Panc1 (cell line): ENCODE measurements around the gene MAGEC1. TPM values are rescaled to one million over a fixed set of nuclear protein-coding genes. Genes with fewer than 3 reads are reported as not detected.

Experiments
- ATAC-seq: fragments of 200-7000 bp; cut with Tn5 transposase; 2 replicates; pipeline ENCODE4 v1.9.1; 2020; ENCODE audit warnings: mild to moderate bottlenecking, moderate library complexity
- Bru-seq: library from RNA; stranded (reverse); fragments of 400-500 nt; gene quantifications from one replicate; lab custom pipeline; 2021; lab: Mats Ljungman, UMichigan
- BruChase-seq, 2 experiments: library from RNA; stranded (reverse); fragments of 400-500 nt; gene quantifications; one replicate each; lab custom pipeline; 2021; lab: Mats Ljungman, UMichigan
- BruUV-seq: library from RNA; stranded (reverse); fragments of 400-500 nt; replicated peaks from 2 replicates; lab custom pipeline; 2021; lab: Mats Ljungman, UMichigan
- CTCF ChIA-PET: fragments of 300-600 bp; sonication (Branson Sonifier 250); formaldehyde crosslinking; loops from one replicate; lab custom pipeline; 2022; ENCODE audit warnings: antibody characterized with exemption; lab: Charles Lee
- POLR2A ChIA-PET: fragments of 300-600 bp; sonication (Branson Sonifier 250); formaldehyde crosslinking; loops from one replicate; lab custom pipeline; 2022; ENCODE audit warnings: antibody characterized with exemption; lab: Charles Lee
- DNase-seq: peaks from one replicate; pipeline ENCODE4 v3.0.0-alpha.2; 2010; ENCODE audit warnings: low read depth, low spot score
- H3K27ac ChIP-seq: 2 replicates; pipeline ENCODE4 v1.5.1; 2011; ENCODE audit warnings: mild to moderate bottlenecking, low read length, inconsistent platforms
- H3K27me3 ChIP-seq: fragments of 200-500 bp; sonication (Bioruptor generic); 2 replicates; pipeline ENCODE4 v1.6.0; 2014; ENCODE audit warnings: low read length, inconsistent platforms; ENCODE audit not compliant: control insufficient read depth, insufficient read depth
- H3K36me3 ChIP-seq: fragments of 200-500 bp; sonication (Bioruptor generic); 2 replicates; pipeline ENCODE4 v1.5.1; 2014; ENCODE audit warnings: inconsistent platforms, mild to moderate bottlenecking, low read length, moderate library complexity; ENCODE audit not compliant: control insufficient read depth, insufficient read depth
- H3K4me1 ChIP-seq: 2 replicates; pipeline ENCODE4 v1.5.1; 2011; ENCODE audit warnings: inconsistent platforms, mild to moderate bottlenecking, low read length, moderate library complexity; ENCODE audit not compliant: control insufficient read depth, insufficient read depth
- H3K4me3 ChIP-seq, 2 experiments: 2 replicates each; pipeline ENCODE4 v1.5.1; 2011 to 2012; ENCODE audit warnings: low read depth in 2 of 2, low read length in 2 of 2, mild to moderate bottlenecking in 2 of 2, inconsistent platforms in 1 of 2, moderate library complexity in 1 of 2
- H3K9me3 ChIP-seq: fragments of 200-500 bp; sonication (Bioruptor generic); 2 replicates; pipeline ENCODE4 v1.5.1; 2014; ENCODE audit warnings: low read depth, mild to moderate bottlenecking, inconsistent platforms, low read length, moderate library complexity; ENCODE audit not compliant: control insufficient read depth, insufficient read depth
- POLR2AphosphoS5 ChIP-seq: IDR thresholded peaks from 2 replicates; pipeline ENCODE4 v1.6.1; 2012; ENCODE audit warnings: mild to moderate bottlenecking, low read depth, low read length, moderate library complexity
- SIN3A ChIP-seq: IDR thresholded peaks from 2 replicates; pipeline ENCODE4 v1.6.1; 2012; ENCODE audit warnings: low read depth, mild to moderate bottlenecking, low read length, moderate library complexity, borderline replicate concordance; ENCODE audit not compliant: insufficient read depth
- TCF7L2 ChIP-seq: IDR thresholded peaks from 2 replicates; pipeline ENCODE4 v1.6.1; 2011; ENCODE audit warnings: mild to moderate bottlenecking, low read depth, low read length, inconsistent platforms
- in situ Hi-C: cut with HindIII; loops from 2 replicates; pipeline ENCODE4 v1.10.0; 2016; ENCODE audit warnings: low sequenced_read_pairs, low pct_unique_long_range_greater_than_20kb
- intact Hi-C: fragments of 100-400 bp; cut with micrococcal nuclease; formaldehyde crosslinking; loops from one replicate; pipeline ENCODE4 v1.10.0; 2022; ENCODE audit not compliant: unreplicated experiment
- long read RNA-seq: library from polyadenylated mRNA; unstranded; transcript quantifications from one replicate; pipeline ENCODE4 v2.0.0, GENCODE V29; 2021; ENCODE audit not compliant: unreplicated experiment
- polyA plus RNA-seq: library from polyadenylated mRNA; unstranded; fragments of >200 nt; gene quantifications from one replicate; pipeline ENCODE4 v1.2.1, GENCODE V29; 2012; ENCODE audit warnings: missing spikeins; ENCODE audit not compliant: insufficient read length
- total RNA-seq: library from RNA; stranded (reverse); gene quantifications from one replicate; pipeline ENCODE4 v1.2.1, GENCODE V29; 2021; ENCODE audit not compliant: unreplicated experiment
- TF ChIP-seq, protein P1 (sequence below): fragments of 450-650 bp; IDR thresholded peaks from 2 replicates; pipeline ENCODE4 v1.5.1; 2017; ENCODE audit warnings: mild to moderate bottlenecking
- TF ChIP-seq, protein P2 (sequence below), 2 experiments: IDR thresholded peaks; 2 replicates each; pipeline ENCODE4 v1.6.1; 2011 to 2012; ENCODE audit warnings: low read depth in 2 of 2, control low read depth in 1 of 2, low read length in 1 of 2, mild to moderate bottlenecking in 1 of 2, moderate library complexity in 1 of 2; ENCODE audit not compliant: insufficient read depth in 1 of 2

Gene MAGEC1, protein sequence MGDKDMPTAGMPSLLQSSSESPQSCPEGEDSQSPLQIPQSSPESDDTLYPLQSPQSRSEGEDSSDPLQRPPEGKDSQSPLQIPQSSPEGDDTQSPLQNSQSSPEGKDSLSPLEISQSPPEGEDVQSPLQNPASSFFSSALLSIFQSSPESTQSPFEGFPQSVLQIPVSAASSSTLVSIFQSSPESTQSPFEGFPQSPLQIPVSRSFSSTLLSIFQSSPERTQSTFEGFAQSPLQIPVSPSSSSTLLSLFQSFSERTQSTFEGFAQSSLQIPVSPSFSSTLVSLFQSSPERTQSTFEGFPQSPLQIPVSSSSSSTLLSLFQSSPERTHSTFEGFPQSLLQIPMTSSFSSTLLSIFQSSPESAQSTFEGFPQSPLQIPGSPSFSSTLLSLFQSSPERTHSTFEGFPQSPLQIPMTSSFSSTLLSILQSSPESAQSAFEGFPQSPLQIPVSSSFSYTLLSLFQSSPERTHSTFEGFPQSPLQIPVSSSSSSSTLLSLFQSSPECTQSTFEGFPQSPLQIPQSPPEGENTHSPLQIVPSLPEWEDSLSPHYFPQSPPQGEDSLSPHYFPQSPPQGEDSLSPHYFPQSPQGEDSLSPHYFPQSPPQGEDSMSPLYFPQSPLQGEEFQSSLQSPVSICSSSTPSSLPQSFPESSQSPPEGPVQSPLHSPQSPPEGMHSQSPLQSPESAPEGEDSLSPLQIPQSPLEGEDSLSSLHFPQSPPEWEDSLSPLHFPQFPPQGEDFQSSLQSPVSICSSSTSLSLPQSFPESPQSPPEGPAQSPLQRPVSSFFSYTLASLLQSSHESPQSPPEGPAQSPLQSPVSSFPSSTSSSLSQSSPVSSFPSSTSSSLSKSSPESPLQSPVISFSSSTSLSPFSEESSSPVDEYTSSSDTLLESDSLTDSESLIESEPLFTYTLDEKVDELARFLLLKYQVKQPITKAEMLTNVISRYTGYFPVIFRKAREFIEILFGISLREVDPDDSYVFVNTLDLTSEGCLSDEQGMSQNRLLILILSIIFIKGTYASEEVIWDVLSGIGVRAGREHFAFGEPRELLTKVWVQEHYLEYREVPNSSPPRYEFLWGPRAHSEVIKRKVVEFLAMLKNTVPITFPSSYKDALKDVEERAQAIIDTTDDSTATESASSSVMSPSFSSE
- total RNA-seq (not detected), Bru-seq, nascent RNA (not detected), BruChase-seq, experiment 1, labeled RNA remaining after a 2-hour chase (not detected), BruChase-seq, experiment 2, labeled RNA remaining after a 6-hour chase (percentile 12 among the genes with signal in this experiment)
- polyA plus RNA-seq, result not detected
- long read RNA-seq, result 0 reads

DNA sequence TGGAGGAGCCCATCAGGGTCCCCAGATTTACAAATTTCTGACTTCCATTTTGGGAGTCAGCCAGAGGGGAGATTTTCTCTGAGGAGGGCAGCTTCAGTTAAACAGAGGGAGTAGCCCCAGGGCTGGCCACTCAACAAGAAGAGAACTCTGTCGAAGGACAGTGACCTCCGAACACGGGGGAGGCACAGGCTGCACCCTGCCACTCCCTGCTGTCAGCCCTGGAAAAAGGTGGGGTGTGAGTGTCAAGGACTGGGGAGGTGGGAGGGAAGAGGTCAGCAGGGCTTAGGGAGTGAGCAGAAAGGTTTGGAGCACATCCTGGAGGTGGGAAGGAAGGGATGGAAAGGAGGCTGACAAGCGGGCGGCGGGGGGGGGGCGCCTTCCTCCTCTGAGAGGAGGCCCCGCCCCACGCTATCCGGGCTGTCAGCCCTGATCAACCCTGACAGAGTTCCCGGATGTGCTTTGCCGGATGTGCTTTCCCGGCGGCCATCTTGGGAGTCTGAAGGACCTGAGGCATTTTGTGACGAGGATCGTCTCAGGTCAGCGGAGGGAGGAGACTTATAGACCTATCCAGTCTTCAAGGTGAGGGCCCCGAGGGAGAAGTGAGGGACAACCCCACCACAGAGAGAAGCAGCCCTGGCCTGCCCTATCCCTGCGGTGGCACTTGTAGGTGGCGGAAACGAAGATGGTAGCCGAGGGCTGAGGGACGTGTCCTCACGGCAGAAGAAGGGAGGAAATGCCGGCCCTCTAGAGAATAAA is at the start of gene MAGEC1:
TSS of gene MAGEC1 (plus strand) at position 495 of the 756 bp plus-strand sequence. CDS start 1,179 bp downstream, outside the sequence.
- no peaks in the 10 kb centered on the region for H3K9me3 ChIP-seq
- ChIA-PET CTCF (no interaction called here), POLR2A (no interaction called here)
- peak within 1 kb of the TSS in 1 of 2 experiments; percentile 22; a peak in 1 of 4 replicates for H3K4me3 ChIP-seq
- H3K4me1 ChIP-seq, result no peaks in the 10 kb centered on the region
- TF ChIP-seq SIN3A, result no peak
- TF ChIP-seq, protein P1, sequence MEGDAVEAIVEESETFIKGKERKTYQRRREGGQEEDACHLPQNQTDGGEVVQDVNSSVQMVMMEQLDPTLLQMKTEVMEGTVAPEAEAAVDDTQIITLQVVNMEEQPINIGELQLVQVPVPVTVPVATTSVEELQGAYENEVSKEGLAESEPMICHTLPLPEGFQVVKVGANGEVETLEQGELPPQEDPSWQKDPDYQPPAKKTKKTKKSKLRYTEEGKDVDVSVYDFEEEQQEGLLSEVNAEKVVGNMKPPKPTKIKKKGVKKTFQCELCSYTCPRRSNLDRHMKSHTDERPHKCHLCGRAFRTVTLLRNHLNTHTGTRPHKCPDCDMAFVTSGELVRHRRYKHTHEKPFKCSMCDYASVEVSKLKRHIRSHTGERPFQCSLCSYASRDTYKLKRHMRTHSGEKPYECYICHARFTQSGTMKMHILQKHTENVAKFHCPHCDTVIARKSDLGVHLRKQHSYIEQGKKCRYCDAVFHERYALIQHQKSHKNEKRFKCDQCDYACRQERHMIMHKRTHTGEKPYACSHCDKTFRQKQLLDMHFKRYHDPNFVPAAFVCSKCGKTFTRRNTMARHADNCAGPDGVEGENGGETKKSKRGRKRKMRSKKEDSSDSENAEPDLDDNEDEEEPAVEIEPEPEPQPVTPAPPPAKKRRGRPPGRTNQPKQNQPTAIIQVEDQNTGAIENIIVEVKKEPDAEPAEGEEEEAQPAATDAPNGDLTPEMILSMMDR, result no peak
- TF ChIP-seq, protein P2, sequence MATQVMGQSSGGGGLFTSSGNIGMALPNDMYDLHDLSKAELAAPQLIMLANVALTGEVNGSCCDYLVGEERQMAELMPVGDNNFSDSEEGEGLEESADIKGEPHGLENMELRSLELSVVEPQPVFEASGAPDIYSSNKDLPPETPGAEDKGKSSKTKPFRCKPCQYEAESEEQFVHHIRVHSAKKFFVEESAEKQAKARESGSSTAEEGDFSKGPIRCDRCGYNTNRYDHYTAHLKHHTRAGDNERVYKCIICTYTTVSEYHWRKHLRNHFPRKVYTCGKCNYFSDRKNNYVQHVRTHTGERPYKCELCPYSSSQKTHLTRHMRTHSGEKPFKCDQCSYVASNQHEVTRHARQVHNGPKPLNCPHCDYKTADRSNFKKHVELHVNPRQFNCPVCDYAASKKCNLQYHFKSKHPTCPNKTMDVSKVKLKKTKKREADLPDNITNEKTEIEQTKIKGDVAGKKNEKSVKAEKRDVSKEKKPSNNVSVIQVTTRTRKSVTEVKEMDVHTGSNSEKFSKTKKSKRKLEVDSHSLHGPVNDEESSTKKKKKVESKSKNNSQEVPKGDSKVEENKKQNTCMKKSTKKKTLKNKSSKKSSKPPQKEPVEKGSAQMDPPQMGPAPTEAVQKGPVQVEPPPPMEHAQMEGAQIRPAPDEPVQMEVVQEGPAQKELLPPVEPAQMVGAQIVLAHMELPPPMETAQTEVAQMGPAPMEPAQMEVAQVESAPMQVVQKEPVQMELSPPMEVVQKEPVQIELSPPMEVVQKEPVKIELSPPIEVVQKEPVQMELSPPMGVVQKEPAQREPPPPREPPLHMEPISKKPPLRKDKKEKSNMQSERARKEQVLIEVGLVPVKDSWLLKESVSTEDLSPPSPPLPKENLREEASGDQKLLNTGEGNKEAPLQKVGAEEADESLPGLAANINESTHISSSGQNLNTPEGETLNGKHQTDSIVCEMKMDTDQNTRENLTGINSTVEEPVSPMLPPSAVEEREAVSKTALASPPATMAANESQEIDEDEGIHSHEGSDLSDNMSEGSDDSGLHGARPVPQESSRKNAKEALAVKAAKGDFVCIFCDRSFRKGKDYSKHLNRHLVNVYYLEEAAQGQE (IDR thresholded peaks at IDR 0.05; ENCODE audit: insufficient read depth in 1 of 2, low read depth in 2 of 2, low read length in 1 of 2), result no peak
- TF ChIP-seq TCF7L2, result no peak
- no peak for TF ChIP-seq POLR2AphosphoS5
- ATAC-seq (no peak), DNase-seq (no peak)
- BruUV-seq, result no TSS peak
- in situ Hi-C loops, result no loop called here
- no peak within 1 kb of the TSS for H3K27ac ChIP-seq
- intact Hi-C loops, result no loop called here
- H3K36me3 ChIP-seq, result no peaks in the 10 kb centered on the region
- H3K27me3 ChIP-seq, result no peaks in the 10 kb centered on the region

DNA sequence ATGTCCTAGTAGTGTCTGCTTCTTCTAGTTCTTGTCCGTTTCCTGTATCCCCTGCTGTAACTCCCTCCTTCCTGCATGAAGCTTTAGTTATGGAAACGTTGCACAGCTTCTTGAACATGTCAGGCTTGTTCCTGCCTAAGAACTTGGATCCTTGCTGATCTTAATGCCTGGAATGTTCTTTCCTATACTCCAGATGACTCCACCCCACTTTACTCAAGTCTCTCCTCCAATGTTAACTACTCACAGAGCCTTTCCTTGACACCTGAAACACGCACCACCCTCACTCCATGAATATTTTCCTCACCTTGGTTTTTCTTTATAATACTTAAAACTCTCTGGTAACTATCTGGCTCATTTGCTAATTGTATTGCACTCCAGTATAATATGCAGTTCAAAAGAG is 46.2 kb upstream of the MAGEC1 start:
- H3K4me3 ChIP-seq, result no peak overlapping the region
- intact Hi-C loops (no loop called here), in situ Hi-C loops (no loop called here)
- no peak for ATAC-seq
- no peaks in the 10 kb centered on the region for H3K9me3 ChIP-seq
- H3K36me3 ChIP-seq, result no peaks in the 10 kb centered on the region
- POLR2A ChIA-PET, result no interaction called here
- TF ChIP-seq, protein P1, result no peak
- TF ChIP-seq SIN3A (no peak), POLR2AphosphoS5 (no peak), TCF7L2 (no peak)
- TF ChIP-seq, protein P2 (IDR thresholded peaks at IDR 0.05; ENCODE audit: insufficient read depth in 1 of 2, low read depth in 2 of 2, low read length in 1 of 2), result no peak
- H3K4me1 ChIP-seq, result no peaks in the 10 kb centered on the region
- CTCF ChIA-PET, result no interaction called here
- no peak overlapping the region for H3K27ac ChIP-seq
- H3K27me3 ChIP-seq, result no peaks in the 10 kb centered on the region
- DNase-seq, result no peak
- BruUV-seq, result no TSS peak
